HCT116 (cell line): ENCODE results near the gene CDYL2. TPM values are rescaled to one million over a fixed set of nuclear protein-coding genes. Genes with fewer than 3 reads are reported as not detected.

ENCODE experiments used
- ATAC-seq: fragments of 200-7000 bp; cut with Tn5 transposase; 2 replicates; pipeline ENCODE4 v1.9.1; 2020; ENCODE audit warnings: mild to moderate bottlenecking, moderate library complexity
- BruUV-seq: library from RNA; stranded (reverse); fragments of 400-500 nt; replicated peaks from 2 replicates; lab custom pipeline; 2021; lab: Mats Ljungman, UMichigan
- CTCF ChIA-PET: fragments of 300-600 bp; sonication (Branson Sonifier 250); formaldehyde crosslinking; loops from one replicate; lab custom pipeline; 2021; ENCODE audit warnings: antibody characterized with exemption; lab: Charles Lee
- POLR2A ChIA-PET: fragments of 300-600, 350-600 bp; sonication (Branson Sonifier 250); formaldehyde crosslinking; loops from one replicate; lab custom pipeline; 2021; ENCODE audit warnings: antibody characterized with exemption; lab: Charles Lee
- RAD21 ChIA-PET, 2 experiments: fragments of 300-600 bp; sonication (Branson Sonifier 250); formaldehyde crosslinking; loops; one replicate each; lab custom pipeline; 2023; ENCODE audit warnings: low total read pairs in 2 of 2; ENCODE audit not compliant: uncharacterized antibody in 2 of 2, unreplicated experiment in 2 of 2, low non-redundant PET in 1 of 2; lab: Charles Lee
- DNase-seq: peaks from one replicate; pipeline ENCODE4 v3.0.0-alpha.2; 2010; ENCODE audit warnings: low read depth, low spot score
- H2AFZ ChIP-seq: fragments of 200-600 bp; shearing (Covaris generic), sonication (generic); 2 replicates; pipeline ENCODE4 v1.6.1; 2017; ENCODE audit warnings: low read depth, mixed run types, mixed read lengths, antibody characterized with exemption, low read length; ENCODE audit not compliant: poor library complexity, severe bottlenecking
- H3K27ac ChIP-seq: 2 replicates; pipeline ENCODE4 v1.5.1; 2012; ENCODE audit warnings: low read depth, low read length
- H3K27me3 ChIP-seq: fragments of 200-600 bp; sonication (generic); 2 replicates; pipeline ENCODE4 v1.6.1; 2016; ENCODE audit warnings: mixed run types, low read length, mixed read lengths; ENCODE audit not compliant: insufficient read depth
- H3K36me3 ChIP-seq, 2 experiments: fragments of 200-500 bp in 1 of 2; fragments of 200-600 bp in 1 of 2; sonication (Bioruptor generic) in 1 of 2; sonication (generic) in 1 of 2; 2 replicates each; pipeline versions ENCODE4 v1.5.1 to v1.6.1; 2014 to 2016; ENCODE audit warnings: low read length in 2 of 2, inconsistent platforms in 1 of 2, mixed read lengths in 1 of 2, mixed run types in 1 of 2; ENCODE audit not compliant: insufficient read depth in 2 of 2, control insufficient read depth in 1 of 2
- H3K4me1 ChIP-seq, 2 experiments: fragments of 200-600 bp in 1 of 2; sonication (generic) in 1 of 2; 2 replicates each; pipeline versions ENCODE4 v1.5.1 to v1.6.1; 2012 to 2017; ENCODE audit warnings: low read length in 2 of 2, inconsistent platforms in 1 of 2, mild to moderate bottlenecking in 1 of 2, mixed read lengths in 1 of 2, mixed run types in 1 of 2, moderate library complexity in 1 of 2; ENCODE audit not compliant: insufficient read depth in 2 of 2, control insufficient read depth in 1 of 2
- H3K4me2 ChIP-seq: fragments of 200-600 bp; sonication (generic); 2 replicates; pipeline ENCODE4 v1.6.1; 2017; ENCODE audit warnings: mixed run types, low read length, mixed read lengths
- H3K4me3 ChIP-seq, 2 experiments: fragments of 200-600 bp in 1 of 2; sonication (generic) in 1 of 2; replicated peaks in 1 of 2; 2 replicates each; pipeline ENCODE4 v1.5.1; 2011 to 2016; ENCODE audit warnings: low read length in 2 of 2, control low read depth in 1 of 2, low read depth in 1 of 2, mild to moderate bottlenecking in 1 of 2, mixed read lengths in 1 of 2, mixed run types in 1 of 2
- H3K79me2 ChIP-seq: fragments of 200-600 bp; sonication (generic); 2 replicates; pipeline ENCODE4 v1.6.1; 2017; ENCODE audit warnings: mild to moderate bottlenecking, mixed run types, low read length, moderate library complexity, mixed read lengths; ENCODE audit not compliant: insufficient read depth
- H3K9ac ChIP-seq: fragments of 200-600 bp; sonication (generic); 2 replicates; pipeline ENCODE4 v1.6.1; 2016; ENCODE audit warnings: low read length, mixed read lengths
- H3K9me2 ChIP-seq: fragments of 200-600 bp; sonication (generic), shearing (Covaris generic); 2 replicates; pipeline ENCODE4 v1.6.1; 2017; ENCODE audit warnings: mixed run types, mild to moderate bottlenecking, moderate library complexity; ENCODE audit not compliant: insufficient read depth
- H3K9me3 ChIP-seq, 2 experiments: fragments of 200-500 bp in 1 of 2; fragments of 200-600 bp in 1 of 2; sonication (Bioruptor generic) in 1 of 2; sonication (generic) in 1 of 2; 2 replicates each; pipeline ENCODE4 v1.6.1; 2014 to 2017; ENCODE audit warnings: low read length in 2 of 2, mixed read lengths in 2 of 2, inconsistent platforms in 1 of 2, low read depth in 1 of 2, mild to moderate bottlenecking in 1 of 2, mixed run types in 1 of 2, moderate library complexity in 1 of 2; ENCODE audit not compliant: control insufficient read depth in 1 of 2, insufficient read depth in 1 of 2
- H4K20me1 ChIP-seq: fragments of 200-600 bp; sonication (generic), shearing (Covaris generic); 2 replicates; pipeline ENCODE4 v1.6.1; 2017; ENCODE audit warnings: mixed run types, mild to moderate bottlenecking, moderate library complexity; ENCODE audit not compliant: insufficient read depth
- CEBPB ChIP-seq: IDR thresholded peaks from 2 replicates; pipeline ENCODE4 v1.6.1; 2012; ENCODE audit warnings: low read depth
- EZH2 ChIP-seq: fragments of 200-600 bp; sonication (generic); IDR thresholded peaks from 2 replicates; pipeline ENCODE4 v1.6.1; 2017; ENCODE audit warnings: antibody characterized with exemption, mixed run types
- YY1 ChIP-seq: IDR thresholded peaks from 2 replicates; pipeline ENCODE4 v1.6.1; 2011; ENCODE audit warnings: low read length, low read depth, moderate library complexity, mild to moderate bottlenecking; ENCODE audit not compliant: insufficient replicate concordance; ENCODE audit errors: extremely low read depth
- ZNF274 ChIP-seq: fragments of 200-500 bp; sonication (Bioruptor generic); IDR thresholded peaks from 2 replicates; pipeline ENCODE4 v1.6.1; 2014; ENCODE audit warnings: mild to moderate bottlenecking, low read depth, low read length, inconsistent platforms
- intact Hi-C: fragments of 100-400 bp; cut with micrococcal nuclease; formaldehyde crosslinking; loops from 2 replicates; pipeline ENCODE4 v1.10.0; 2022
- total RNA-seq: library from RNA; stranded (reverse); gene quantifications from one replicate; pipeline ENCODE4 v1.2.1, GENCODE V29; 2021; ENCODE audit not compliant: unreplicated experiment
- TF ChIP-seq, protein P1 (sequence below): IDR thresholded peaks from 2 replicates; pipeline ENCODE4 v1.6.1; 2012; ENCODE audit warnings: low read depth
- TF ChIP-seq, protein P2 (sequence below), 3 experiments: fragments of 200-600 bp in 1 of 3; sonication (generic) in 1 of 3; IDR thresholded peaks in 2 of 3; conservative IDR thresholded peaks in 1 of 3; 2 replicates each; pipeline ENCODE4 v1.5.1; 2012 to 2017; ENCODE audit warnings: low read depth in 2 of 3, low read length in 2 of 3, antibody characterized with exemption in 1 of 3, borderline replicate concordance in 1 of 3, control low read depth in 1 of 3, mild to moderate bottlenecking in 1 of 3, mixed read lengths in 1 of 3, mixed run types in 1 of 3, moderate library complexity in 1 of 3; ENCODE audit not compliant: insufficient read depth in 1 of 3

CDYL2 gene
- total RNA-seq, 1 experiment from 2014 or later, result 0.10 TPM

DNA sequence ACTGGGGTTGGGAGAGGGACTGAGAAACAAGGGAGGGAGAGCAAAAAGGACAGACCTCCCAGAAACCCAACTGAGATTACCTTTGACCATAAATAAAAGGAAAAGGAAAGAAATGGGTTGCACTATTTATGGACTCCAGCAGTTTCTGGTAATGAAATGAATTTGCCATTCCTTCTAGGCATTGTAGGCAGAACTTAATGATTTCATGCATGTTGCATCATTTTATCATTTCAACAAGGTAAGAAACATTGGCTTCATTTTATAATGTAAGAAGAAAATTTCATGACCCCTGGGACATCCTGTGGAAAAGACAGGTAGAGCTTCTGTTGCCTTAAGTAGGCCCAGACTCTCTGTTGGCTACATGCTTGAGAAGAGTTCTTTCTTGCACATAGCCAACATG is 8.2 kb upstream of the CDYL2 start:
- Histone ChIP-seq H3K4me1 (no peaks in the 10 kb centered on the region), H3K9me2 (no peaks in the 10 kb centered on the region), H3K4me3 (no peak overlapping the region), H3K27me3 (0 out of 2 replicates have a peak, but pooled peaks cover 3% of the 10 kb centered on the region), H3K27ac (no peak overlapping the region), H3K79me2 (no peaks in the 10 kb centered on the region), H3K36me3 (no peaks in the 10 kb centered on the region), H3K9ac (no peak overlapping the region), H3K9me3 (no peaks in the 10 kb centered on the region), H2AFZ (no peak overlapping the region), H4K20me1 (no peaks in the 10 kb centered on the region), H3K4me2 (no peak overlapping the region)
- no peak for ATAC-seq
- no peak for DNase-seq
- BruUV-seq, result no TSS peak
- intact Hi-C loops, result no loop called here
- ChIA-PET CTCF (no interaction called here), RAD21 (no interaction called here), POLR2A (no interaction called here)
- TF ChIP-seq YY1 (no peak), CEBPB (no peak), ZNF274 (no peak), EZH2 (no peak)
- TF ChIP-seq, protein P1, sequence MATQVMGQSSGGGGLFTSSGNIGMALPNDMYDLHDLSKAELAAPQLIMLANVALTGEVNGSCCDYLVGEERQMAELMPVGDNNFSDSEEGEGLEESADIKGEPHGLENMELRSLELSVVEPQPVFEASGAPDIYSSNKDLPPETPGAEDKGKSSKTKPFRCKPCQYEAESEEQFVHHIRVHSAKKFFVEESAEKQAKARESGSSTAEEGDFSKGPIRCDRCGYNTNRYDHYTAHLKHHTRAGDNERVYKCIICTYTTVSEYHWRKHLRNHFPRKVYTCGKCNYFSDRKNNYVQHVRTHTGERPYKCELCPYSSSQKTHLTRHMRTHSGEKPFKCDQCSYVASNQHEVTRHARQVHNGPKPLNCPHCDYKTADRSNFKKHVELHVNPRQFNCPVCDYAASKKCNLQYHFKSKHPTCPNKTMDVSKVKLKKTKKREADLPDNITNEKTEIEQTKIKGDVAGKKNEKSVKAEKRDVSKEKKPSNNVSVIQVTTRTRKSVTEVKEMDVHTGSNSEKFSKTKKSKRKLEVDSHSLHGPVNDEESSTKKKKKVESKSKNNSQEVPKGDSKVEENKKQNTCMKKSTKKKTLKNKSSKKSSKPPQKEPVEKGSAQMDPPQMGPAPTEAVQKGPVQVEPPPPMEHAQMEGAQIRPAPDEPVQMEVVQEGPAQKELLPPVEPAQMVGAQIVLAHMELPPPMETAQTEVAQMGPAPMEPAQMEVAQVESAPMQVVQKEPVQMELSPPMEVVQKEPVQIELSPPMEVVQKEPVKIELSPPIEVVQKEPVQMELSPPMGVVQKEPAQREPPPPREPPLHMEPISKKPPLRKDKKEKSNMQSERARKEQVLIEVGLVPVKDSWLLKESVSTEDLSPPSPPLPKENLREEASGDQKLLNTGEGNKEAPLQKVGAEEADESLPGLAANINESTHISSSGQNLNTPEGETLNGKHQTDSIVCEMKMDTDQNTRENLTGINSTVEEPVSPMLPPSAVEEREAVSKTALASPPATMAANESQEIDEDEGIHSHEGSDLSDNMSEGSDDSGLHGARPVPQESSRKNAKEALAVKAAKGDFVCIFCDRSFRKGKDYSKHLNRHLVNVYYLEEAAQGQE, result no peak
- TF ChIP-seq, protein P2, sequence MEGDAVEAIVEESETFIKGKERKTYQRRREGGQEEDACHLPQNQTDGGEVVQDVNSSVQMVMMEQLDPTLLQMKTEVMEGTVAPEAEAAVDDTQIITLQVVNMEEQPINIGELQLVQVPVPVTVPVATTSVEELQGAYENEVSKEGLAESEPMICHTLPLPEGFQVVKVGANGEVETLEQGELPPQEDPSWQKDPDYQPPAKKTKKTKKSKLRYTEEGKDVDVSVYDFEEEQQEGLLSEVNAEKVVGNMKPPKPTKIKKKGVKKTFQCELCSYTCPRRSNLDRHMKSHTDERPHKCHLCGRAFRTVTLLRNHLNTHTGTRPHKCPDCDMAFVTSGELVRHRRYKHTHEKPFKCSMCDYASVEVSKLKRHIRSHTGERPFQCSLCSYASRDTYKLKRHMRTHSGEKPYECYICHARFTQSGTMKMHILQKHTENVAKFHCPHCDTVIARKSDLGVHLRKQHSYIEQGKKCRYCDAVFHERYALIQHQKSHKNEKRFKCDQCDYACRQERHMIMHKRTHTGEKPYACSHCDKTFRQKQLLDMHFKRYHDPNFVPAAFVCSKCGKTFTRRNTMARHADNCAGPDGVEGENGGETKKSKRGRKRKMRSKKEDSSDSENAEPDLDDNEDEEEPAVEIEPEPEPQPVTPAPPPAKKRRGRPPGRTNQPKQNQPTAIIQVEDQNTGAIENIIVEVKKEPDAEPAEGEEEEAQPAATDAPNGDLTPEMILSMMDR (IDR thresholded peaks at IDR 0.05 in 2 of 3, conservative IDR thresholded peaks at IDR 0.05 in 1 of 3; ENCODE audit: borderline replicate concordance in 1 of 3, insufficient read depth in 1 of 3, low read depth in 2 of 3, low read length in 2 of 3), result no peak
